BJ (cell line): ENCODE measurements around the gene RGL1. TPM values are rescaled to one million over a fixed set of nuclear protein-coding genes. Genes with fewer than 3 reads are reported as not detected.

Experiments
- CTCF ChIA-PET: fragments of 350-600 bp; formaldehyde crosslinking; extraction: SDS; loops from one replicate; lab custom pipeline; 2021; ENCODE audit warnings: antibody characterized with exemption, inconsistent platforms; lab: Yijun Ruan, JAX
- POLR2A ChIA-PET: fragments of 300-600 bp; sonication (Branson Sonifier 250); formaldehyde crosslinking; extraction: SDS; loops from one replicate; lab custom pipeline; 2021; ENCODE audit warnings: antibody characterized with exemption; lab: Charles Lee
- DNase-seq: peaks from one replicate; pipeline ENCODE4 v3.0.0-alpha.2; 2011; ENCODE audit warnings: low read depth
- H3K27me3 ChIP-seq: 2 replicates; pipeline ENCODE4 v1.6.0; 2011; ENCODE audit warnings: low read length; ENCODE audit not compliant: control insufficient read depth, insufficient read depth
- H3K36me3 ChIP-seq: 2 replicates; pipeline ENCODE4 v1.5.1; 2011; ENCODE audit warnings: low read length; ENCODE audit not compliant: control insufficient read depth, insufficient read depth
- H3K4me3 ChIP-seq: 2 replicates; pipeline ENCODE4 v1.5.1; 2011; ENCODE audit warnings: low read depth, mild to moderate bottlenecking, control low read depth, low read length
- CTCF ChIP-seq: IDR thresholded peaks from 2 replicates; pipeline ENCODE4 v1.5.1; 2011; ENCODE audit warnings: low read depth, mild to moderate bottlenecking, control low read depth, inconsistent platforms, low read length, moderate library complexity; ENCODE audit not compliant: insufficient read depth
- polyA minus RNA-seq: library from RNA; depleted of rRNA, polyadenylated mRNA; stranded (reverse); fragments of >200 nt; gene quantifications from 2 replicates; pipeline ENCODE4 v1.2.3, GENCODE V29; 2011; rRNA and poly(A)+ RNA removed
- polyA plus RNA-seq: library from polyadenylated mRNA; depleted of rRNA; stranded (reverse); fragments of >200 nt; gene quantifications from 2 replicates; pipeline ENCODE4 v1.2.3, GENCODE V29; 2011; rRNA removed

The RGL1 gene
- polyA plus RNA-seq (9.7 and 12.3 TPM in 2 replicates), polyA minus RNA-seq (7.0 and 7.9 TPM in 2 replicates)

DNA sequence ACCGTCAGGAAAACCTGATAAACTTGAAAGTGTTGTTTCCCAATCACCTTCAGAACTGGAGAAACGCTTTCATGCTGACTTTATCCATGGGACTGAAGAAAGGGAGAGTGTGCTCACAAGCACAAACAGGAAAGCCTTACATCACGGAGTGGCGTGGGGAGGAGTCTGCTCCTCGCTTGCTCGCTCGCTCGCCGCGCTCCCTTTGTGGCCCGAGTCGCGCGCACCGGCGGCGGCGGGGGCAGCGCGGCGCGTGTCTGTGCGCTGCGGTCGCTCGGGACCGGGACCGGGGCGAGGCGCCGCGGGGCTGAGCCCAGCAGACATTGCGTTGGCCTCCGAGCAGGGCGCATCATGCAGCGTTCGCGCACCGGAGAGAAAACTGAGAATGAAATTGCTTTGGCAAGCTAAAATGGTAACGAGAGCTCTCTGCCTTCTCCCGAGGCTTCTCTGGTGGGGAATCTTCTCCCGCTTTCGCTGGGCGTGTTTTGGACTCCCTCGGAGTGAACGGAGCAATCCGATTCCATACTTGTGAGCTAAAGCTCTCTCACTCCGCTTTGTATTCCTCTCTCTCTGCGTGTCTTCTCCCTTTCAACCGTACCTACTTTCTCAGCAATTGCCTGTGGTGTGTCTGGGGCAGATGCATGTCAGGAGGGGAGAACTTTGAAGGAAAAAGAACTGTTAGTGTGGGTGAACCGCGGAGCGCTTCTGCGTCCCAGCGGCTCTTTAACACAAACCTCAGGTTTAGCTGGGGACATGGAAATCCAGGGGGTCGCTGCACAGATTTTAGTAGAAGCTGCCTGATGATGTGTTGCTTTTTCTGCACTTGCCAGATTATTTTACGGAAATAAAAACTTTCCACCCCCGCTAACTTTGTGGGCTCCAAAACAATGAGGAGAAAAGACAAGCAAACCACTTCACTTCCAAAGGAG, at the start of gene RGL1:
Gene RGL1, plus strand, starts transcription at position 205 of the 926 bp plus-strand sequence. Its CDS starts 178 bp downstream, at position 383.
- no peak for TF ChIP-seq CTCF
- H3K27me3 ChIP-seq, result no peaks in the 10 kb centered on the region
- CTCF ChIA-PET, result interaction anchor here (0.6 to 1.3 kb wide), 4 partner anchors 10 to 180 kb away, joined by 3 to 4 read pairs (median 3); no protein-coding TSS in a partner anchor
- peak within 1 kb of the TSS; percentile 67 for H3K4me3 ChIP-seq
- H3K36me3 ChIP-seq, result no peaks in the 10 kb centered on the region
- POLR2A ChIA-PET, result no interaction called here
- no peak for DNase-seq

- Histone ChIP-seq H3K4me3 (no peak overlapping the region), H3K36me3 (no peaks in the 10 kb centered on the region), H3K27me3 (no peaks in the 10 kb centered on the region)
- POLR2A ChIA-PET, result no interaction called here
- CTCF ChIA-PET, result no interaction called here
- DNase-seq, result no peak
- TF ChIP-seq CTCF, result no peak
Observed at GRCh38 chr1:183756326-183756725, 48.6 kb upstream of the RGL1 start.

DNA sequence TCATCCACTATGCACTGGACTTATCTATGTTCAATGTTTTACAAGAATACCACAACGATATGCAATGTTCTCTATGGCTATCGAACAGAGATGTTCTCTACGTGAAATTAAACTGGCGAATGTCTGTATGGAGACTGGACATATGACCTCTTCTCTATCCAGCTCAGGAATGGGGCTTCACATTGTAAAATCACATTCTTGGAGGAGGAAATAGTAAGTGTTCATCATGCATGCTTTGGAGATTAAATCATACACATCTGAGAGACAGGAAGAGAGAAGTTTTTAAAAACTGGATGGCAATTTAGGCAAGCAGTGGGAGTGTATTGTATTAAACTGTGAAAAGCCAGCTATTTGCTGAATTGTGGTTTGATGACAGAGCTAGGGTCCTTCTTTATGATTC, 47.9 kb upstream of the RGL1 start:
- peak; percentile 64 for DNase-seq
- no peak for TF ChIP-seq CTCF
- POLR2A ChIA-PET, result no interaction called here
- H3K36me3 ChIP-seq, result no peaks in the 10 kb centered on the region
- CTCF ChIA-PET, result no interaction called here
- H3K4me3 ChIP-seq, result no peak overlapping the region
- H3K27me3 ChIP-seq, result no peaks in the 10 kb centered on the region

- Histone ChIP-seq H3K27me3 (no peaks in the 10 kb centered on the region), H3K4me3 (no peak overlapping the region), H3K36me3 (no peaks in the 10 kb centered on the region)
- POLR2A ChIA-PET, result no interaction called here
- no peak for TF ChIP-seq CTCF
- CTCF ChIA-PET, result interaction anchor here (0.8 to 1.3 kb wide), 2 partner anchors 11 to 49 kb away, joined by 3 to 4 read pairs; no protein-coding TSS in a partner anchor
- no peak for DNase-seq
Observed at GRCh38 chr1:183758913-183759312, 46.0 kb upstream of the RGL1 start.

- DNase-seq, result no peak
- ChIA-PET POLR2A (no interaction called here), CTCF (interaction anchor here (1.5 kb wide), 1 partner anchor 155 kb away, joined by 3 read pairs; no protein-coding TSS in a partner anchor)
Observed at GRCh38 chr1:183760661-183761060, 44.3 kb upstream of the RGL1 start.

More at GRCh38 chr1:183760661-183761060, 44.3 kb upstream of the RGL1 start:
- H3K36me3 ChIP-seq, result no peaks in the 10 kb centered on the region
- no peak for TF ChIP-seq CTCF
- no peaks in the 10 kb centered on the region for H3K27me3 ChIP-seq
- H3K4me3 ChIP-seq, result no peak overlapping the region
